KMS-11 (cell line): ENCODE measurements around the gene GATM.

ENCODE experiments used
- H2AFZ ChIP-seq: fragments of 200-600 bp; sonication (generic); 2 replicates; pipeline ENCODE4 v1.6.1; 2016; ENCODE audit warnings: antibody characterized with exemption, mixed run types, low read depth
- H3K27ac ChIP-seq: fragments of 200-600 bp; sonication (generic); 2 replicates; pipeline ENCODE4 v1.6.1; 2016; ENCODE audit warnings: mild to moderate bottlenecking, mixed run types
- H3K27me3 ChIP-seq: fragments of 200-600 bp; sonication (generic); 2 replicates; pipeline ENCODE4 v1.6.1; 2017; ENCODE audit warnings: mild to moderate bottlenecking, low read depth, mixed run types, moderate library complexity; ENCODE audit not compliant: insufficient read depth
- H3K36me3 ChIP-seq: fragments of 200-600 bp; sonication (generic); 2 replicates; pipeline ENCODE4 v1.6.1; 2017; ENCODE audit warnings: mild to moderate bottlenecking, mixed run types; ENCODE audit not compliant: insufficient read depth
- H3K4me1 ChIP-seq: fragments of 200-600 bp; sonication (generic); 2 replicates; pipeline ENCODE4 v1.6.1; 2016; ENCODE audit warnings: mild to moderate bottlenecking, low read depth, mixed run types; ENCODE audit not compliant: poor library complexity, severe bottlenecking
- H3K4me2 ChIP-seq: fragments of 200-600 bp; sonication (generic); 2 replicates; pipeline ENCODE4 v1.7.0; 2016; ENCODE audit warnings: mild to moderate bottlenecking, mixed run types
- H3K4me3 ChIP-seq: fragments of 200-600 bp; sonication (generic); IDR thresholded peaks from 2 replicates; pipeline ENCODE4 v1.6.1; 2017; ENCODE audit warnings: low read depth, low read length, mixed read lengths; ENCODE audit not compliant: insufficient read depth
- H3K79me2 ChIP-seq: fragments of 200-600 bp; sonication (generic); 2 replicates; pipeline ENCODE4 v1.6.1; 2016; ENCODE audit warnings: low read depth, mixed run types; ENCODE audit not compliant: insufficient read depth
- H3K9ac ChIP-seq: fragments of 200-600 bp; sonication (generic); 2 replicates; pipeline ENCODE4 v1.6.1; 2016; ENCODE audit warnings: mild to moderate bottlenecking, mixed run types
- H4K20me1 ChIP-seq: fragments of 200-600 bp; sonication (generic); 2 replicates; pipeline ENCODE4 v1.6.1; 2016; ENCODE audit warnings: mild to moderate bottlenecking, mixed run types; ENCODE audit not compliant: insufficient read depth
- CTCF ChIP-seq: fragments of 200-600 bp; sonication (generic); conservative IDR thresholded peaks from 2 replicates; pipeline ENCODE4 v1.6.1; 2017; ENCODE audit warnings: low read depth, mild to moderate bottlenecking, antibody characterized with exemption, low read length, moderate library complexity, mixed read lengths

The GATM gene

GRCh38 chr15:45351227-45351626, 27.1 kb downstream of the GATM start:
- no peaks in the 10 kb centered on the region for H4K20me1 ChIP-seq
- no peak overlapping the region for H3K27ac ChIP-seq
- H2AFZ ChIP-seq, result peak overlapping the region; percentile 17; the same call in 1 of the 2 replicates
- no peaks in the 10 kb centered on the region for H3K79me2 ChIP-seq
- no peak overlapping the region for H3K4me3 ChIP-seq
- H3K4me2 ChIP-seq, result no peak overlapping the region
- H3K27me3 ChIP-seq, result no peaks in the 10 kb centered on the region
- no peak overlapping the region for H3K9ac ChIP-seq
- TF ChIP-seq CTCF, result no peak
- peaks cover 9% of the 10 kb centered on the region for H3K4me1 ChIP-seq
- no peaks in the 10 kb centered on the region for H3K36me3 ChIP-seq

- TF ChIP-seq CTCF, result no peak
- Histone ChIP-seq H3K4me2 (no peak overlapping the region), H3K79me2 (no peaks in the 10 kb centered on the region), H3K4me3 (no peak overlapping the region), H4K20me1 (no peaks in the 10 kb centered on the region), H3K9ac (no peak overlapping the region), H3K4me1 (peaks cover 9% of the 10 kb centered on the region), H3K27me3 (no peaks in the 10 kb centered on the region), H2AFZ (no peak overlapping the region), H3K36me3 (no peaks in the 10 kb centered on the region), H3K27ac (no peak overlapping the region)
Measured at GRCh38 chr15:45349623-45350022, 28.7 kb downstream of the GATM start.

GRCh38 chr15:45347989-45348388, 30.4 kb downstream of the GATM start:
- no peak overlapping the region for H3K27ac ChIP-seq
- H4K20me1 ChIP-seq, result no peaks in the 10 kb centered on the region
- H3K9ac ChIP-seq, result no peak overlapping the region
- no peaks in the 10 kb centered on the region for H3K27me3 ChIP-seq
- no peak for TF ChIP-seq CTCF
- peaks cover 9% of the 10 kb centered on the region for H3K4me1 ChIP-seq
- no peak overlapping the region for H2AFZ ChIP-seq
- H3K36me3 ChIP-seq, result no peaks in the 10 kb centered on the region
- no peaks in the 10 kb centered on the region for H3K79me2 ChIP-seq
- no peak overlapping the region for H3K4me2 ChIP-seq
- H3K4me3 ChIP-seq, result no peak overlapping the region

GRCh38 chr15:45347033-45347432, 31.3 kb downstream of the GATM start:
- Histone ChIP-seq H3K9ac (no peak overlapping the region), H3K4me3 (no peak overlapping the region), H3K79me2 (no peaks in the 10 kb centered on the region), H4K20me1 (no peaks in the 10 kb centered on the region), H3K27me3 (no peaks in the 10 kb centered on the region), H3K4me2 (no peak overlapping the region), H3K36me3 (no peaks in the 10 kb centered on the region), H3K4me1 (peaks cover 9% of the 10 kb centered on the region), H3K27ac (no peak overlapping the region), H2AFZ (no peak overlapping the region)
- TF ChIP-seq CTCF, result no peak
